ENCODE results near the gene USP2. TPM values are rescaled to one million over a fixed set of nuclear protein-coding genes. Genes with fewer than 3 reads are reported as not detected.

Gene USP2
- polyA plus RNA-seq, 1 donor (not counting 4 experiments of a cell fraction or from before 2014, with no cell fraction given), result 0.35 TPM

- Histone ChIP-seq H3K27me3 (ENCODE audit: control insufficient read depth, extremely low read depth, insufficient read depth, low read length) (no peaks in the 10 kb centered on the region), H3K79me2 (ENCODE audit: control insufficient read depth, insufficient read depth, low read length) (no peaks in the 10 kb centered on the region), H4K20me1 (ENCODE audit: control insufficient read depth, extremely low read depth, insufficient read depth, low read length) (no peaks in the 10 kb centered on the region), H3K27ac (ENCODE audit: control insufficient read depth, insufficient read depth, low read length) (no peak overlapping the region), H3K4me3 (ENCODE audit: control insufficient read depth in 2 of 3, extremely low read depth in 1 of 3, insufficient read depth in 2 of 3, low read depth in 1 of 3, low read length in 3 of 3) (no peak overlapping the region), H3K4me2 (ENCODE audit: control insufficient read depth, extremely low read depth, insufficient read depth, low read depth, low read length) (no peak overlapping the region), H3K4me1 (ENCODE audit: control insufficient read depth, extremely low read depth, insufficient read depth, low read length) (no peaks in the 10 kb centered on the region), H2AFZ (ENCODE audit: control insufficient read depth, low read length) (no peak overlapping the region), H3K9me3 (ENCODE audit: control insufficient read depth, low read depth, low read length) (no peaks in the 10 kb centered on the region), H3K9me1 (ENCODE audit: control insufficient read depth, extremely low read depth, insufficient read depth, low read length) (no peaks in the 10 kb centered on the region), H3K36me3 (ENCODE audit: control insufficient read depth in 2 of 2, extremely low read depth in 1 of 2, insufficient read depth in 2 of 2, low read length in 2 of 2) (no peaks in the 10 kb centered on the region), H3K9ac (ENCODE audit: control insufficient read depth, extremely low read depth, insufficient read depth, low read length) (no peak overlapping the region)
- FAIRE-seq, result no peak
- dilution Hi-C loops (cut with MboI; ENCODE audit: extremely low pct_ligation_motif_present, low sequenced_read_pairs), result no loop called here
- DNase-seq (ENCODE audit: low read depth, low spot score), result no peak
- no peak for TF ChIP-seq EZH2 (IDR thresholded peaks at IDR 0.05; ENCODE audit: low read length)
- TF ChIP-seq, protein P1, sequence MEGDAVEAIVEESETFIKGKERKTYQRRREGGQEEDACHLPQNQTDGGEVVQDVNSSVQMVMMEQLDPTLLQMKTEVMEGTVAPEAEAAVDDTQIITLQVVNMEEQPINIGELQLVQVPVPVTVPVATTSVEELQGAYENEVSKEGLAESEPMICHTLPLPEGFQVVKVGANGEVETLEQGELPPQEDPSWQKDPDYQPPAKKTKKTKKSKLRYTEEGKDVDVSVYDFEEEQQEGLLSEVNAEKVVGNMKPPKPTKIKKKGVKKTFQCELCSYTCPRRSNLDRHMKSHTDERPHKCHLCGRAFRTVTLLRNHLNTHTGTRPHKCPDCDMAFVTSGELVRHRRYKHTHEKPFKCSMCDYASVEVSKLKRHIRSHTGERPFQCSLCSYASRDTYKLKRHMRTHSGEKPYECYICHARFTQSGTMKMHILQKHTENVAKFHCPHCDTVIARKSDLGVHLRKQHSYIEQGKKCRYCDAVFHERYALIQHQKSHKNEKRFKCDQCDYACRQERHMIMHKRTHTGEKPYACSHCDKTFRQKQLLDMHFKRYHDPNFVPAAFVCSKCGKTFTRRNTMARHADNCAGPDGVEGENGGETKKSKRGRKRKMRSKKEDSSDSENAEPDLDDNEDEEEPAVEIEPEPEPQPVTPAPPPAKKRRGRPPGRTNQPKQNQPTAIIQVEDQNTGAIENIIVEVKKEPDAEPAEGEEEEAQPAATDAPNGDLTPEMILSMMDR (optimal IDR thresholded peaks at IDR 0.05 in 1 of 3, IDR thresholded peaks at IDR 0.05 in 1 of 3, conservative IDR thresholded peaks at IDR 0.05 in 1 of 3; ENCODE audit: extremely low read depth in 1 of 3, insufficient read depth in 2 of 3, low read length in 3 of 3), result no peak
These were observed 19.4 kb upstream of the USP2 start for GRCh38 chr11:119400860-119401259.

DNA sequence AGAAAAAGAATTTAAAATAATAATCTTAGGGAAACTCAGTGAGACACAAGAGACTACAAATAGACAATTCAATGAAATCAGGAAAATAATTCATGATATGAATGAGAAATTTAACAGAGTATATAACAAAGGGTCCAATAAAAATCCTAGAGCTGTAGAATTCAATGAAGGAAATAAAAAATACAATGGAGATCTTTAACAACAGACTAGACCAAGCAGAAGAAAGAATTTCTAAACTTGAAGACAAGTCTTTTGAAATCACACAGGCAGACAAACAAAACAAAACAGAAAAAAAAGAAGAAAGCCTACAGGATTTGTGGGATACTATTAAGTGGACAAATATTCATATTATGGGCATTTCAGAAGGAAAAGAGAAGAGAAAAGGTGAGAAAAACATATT, 16.2 kb upstream of the USP2 start:
- no peaks in the 10 kb centered on the region for H3K79me2 ChIP-seq (ENCODE audit: control insufficient read depth, insufficient read depth, low read length)
- dilution Hi-C loops (cut with MboI; ENCODE audit: extremely low pct_ligation_motif_present, low sequenced_read_pairs), result no loop called here

More for the DNA sequence above, 16.2 kb upstream of the USP2 start:
- Histone ChIP-seq H3K4me2 (ENCODE audit: control insufficient read depth, extremely low read depth, insufficient read depth, low read depth, low read length) (no peak overlapping the region), H3K9ac (ENCODE audit: control insufficient read depth, extremely low read depth, insufficient read depth, low read length) (no peak overlapping the region), H3K4me3 (ENCODE audit: control insufficient read depth in 2 of 3, extremely low read depth in 1 of 3, insufficient read depth in 2 of 3, low read depth in 1 of 3, low read length in 3 of 3) (no peak overlapping the region), H3K9me3 (ENCODE audit: control insufficient read depth, low read depth, low read length) (no peaks in the 10 kb centered on the region), H4K20me1 (ENCODE audit: control insufficient read depth, extremely low read depth, insufficient read depth, low read length) (no peaks in the 10 kb centered on the region), H3K27ac (ENCODE audit: control insufficient read depth, insufficient read depth, low read length) (no peak overlapping the region), H3K27me3 (ENCODE audit: control insufficient read depth, extremely low read depth, insufficient read depth, low read length) (no peaks in the 10 kb centered on the region), H3K36me3 (ENCODE audit: control insufficient read depth in 2 of 2, extremely low read depth in 1 of 2, insufficient read depth in 2 of 2, low read length in 2 of 2) (no peaks in the 10 kb centered on the region), H3K4me1 (ENCODE audit: control insufficient read depth, extremely low read depth, insufficient read depth, low read length) (no peaks in the 10 kb centered on the region), H3K9me1 (ENCODE audit: control insufficient read depth, extremely low read depth, insufficient read depth, low read length) (no peaks in the 10 kb centered on the region), H2AFZ (ENCODE audit: control insufficient read depth, low read length) (no peak overlapping the region)
- no peak for TF ChIP-seq EZH2 (IDR thresholded peaks at IDR 0.05; ENCODE audit: low read length)
- TF ChIP-seq, protein P1 (optimal IDR thresholded peaks at IDR 0.05 in 1 of 3, IDR thresholded peaks at IDR 0.05 in 1 of 3, conservative IDR thresholded peaks at IDR 0.05 in 1 of 3; ENCODE audit: extremely low read depth in 1 of 3, insufficient read depth in 2 of 3, low read length in 3 of 3), result no peak
- FAIRE-seq (no peak), DNase-seq (ENCODE audit: low read depth, low spot score) (no peak)
